ENCODE measurements around the gene SESTD1.

- TF ChIP-seq NFE2L2 (IDR thresholded peaks at IDR 0.05; ENCODE audit: low read depth, low read length) (no peak), CTCF (conservative IDR thresholded peaks at IDR 0.05; ENCODE audit: low read depth, low read length) (no peak), POLR2A (IDR thresholded peaks at IDR 0.05; ENCODE audit: low read depth, low read length) (no peak), ELK1 (IDR thresholded peaks at IDR 0.05; ENCODE audit: borderline replicate concordance, low read depth, low read length) (no peak), MAFK (IDR thresholded peaks at IDR 0.05; ENCODE audit: low read depth, low read length) (no peak), SMC3 (IDR thresholded peaks at IDR 0.05; ENCODE audit: low read depth, low read length) (no peak), BHLHE40 (IDR thresholded peaks at IDR 0.05; ENCODE audit: low read depth, low read length) (no peak)
Observed at GRCh38 chr2:179297927-179298326, 33.3 kb upstream of the SESTD1 start.
